ENCODE data around the gene TPST2.

TPST2 gene

GRCh38 chr22:26559961-26560575 lies 29.9 kb downstream of the TPST2 start:
- in situ Hi-C loops (cut with MboI; ENCODE audit: low sequenced_read_pairs) = no loop called here

- in situ Hi-C loops (cut with MboI; ENCODE audit: low sequenced_read_pairs) = no loop called here
Measured at GRCh38 chr22:26558248-26558895, 31.6 kb downstream of the TPST2 start.

GRCh38 chr22:26556904-26557303 lies 33.0 kb downstream of the TPST2 start:
- in situ Hi-C loops (cut with MboI; ENCODE audit: low sequenced_read_pairs) = no loop called here

- in situ Hi-C loops (cut with MboI; ENCODE audit: low sequenced_read_pairs) = no loop called here
Measured at GRCh38 chr22:26555478-26555877, 34.5 kb downstream of the TPST2 start.

- in situ Hi-C loops (cut with MboI; ENCODE audit: low sequenced_read_pairs) = no loop called here
Measured at GRCh38 chr22:26554956-26555355, 35.0 kb downstream of the TPST2 start.

GRCh38 chr22:26553056-26553752 lies 36.7 kb downstream of the TPST2 start:
- in situ Hi-C loops (cut with MboI; ENCODE audit: low sequenced_read_pairs) = no loop called here

GRCh38 chr22:26552466-26552865 lies 37.5 kb downstream of the TPST2 start:
- in situ Hi-C loops (cut with MboI; ENCODE audit: low sequenced_read_pairs) = no loop called here

- in situ Hi-C loops (cut with MboI; ENCODE audit: low sequenced_read_pairs) = no loop called here
Measured at GRCh38 chr22:26551568-26551967, 38.4 kb downstream of the TPST2 start.

- in situ Hi-C loops (cut with MboI; ENCODE audit: low sequenced_read_pairs) = no loop called here
Measured at GRCh38 chr22:26550498-26551033, 39.4 kb downstream of the TPST2 start.

- in situ Hi-C loops (cut with MboI; ENCODE audit: low sequenced_read_pairs) = no loop called here
Measured at GRCh38 chr22:26549902-26550497, 39.9 kb downstream of the TPST2 start.

GRCh38 chr22:26548984-26549383 lies 40.9 kb downstream of the TPST2 start:
- in situ Hi-C loops (cut with MboI; ENCODE audit: low sequenced_read_pairs) = no loop called here

GRCh38 chr22:26548303-26548702 lies 41.6 kb downstream of the TPST2 start:
- in situ Hi-C loops (cut with MboI; ENCODE audit: low sequenced_read_pairs) = no loop called here

- in situ Hi-C loops (cut with MboI; ENCODE audit: low sequenced_read_pairs) = no loop called here
Measured at GRCh38 chr22:26547837-26548236, 42.1 kb downstream of the TPST2 start.

GRCh38 chr22:26547426-26547825 lies 42.5 kb downstream of the TPST2 start:
- in situ Hi-C loops (cut with MboI; ENCODE audit: low sequenced_read_pairs) = no loop called here

GRCh38 chr22:26546282-26546681 lies 43.6 kb downstream of the TPST2 start:
- in situ Hi-C loops (cut with MboI; ENCODE audit: low sequenced_read_pairs) = no loop called here

- in situ Hi-C loops (cut with MboI; ENCODE audit: low sequenced_read_pairs) = no loop called here
Measured at GRCh38 chr22:26545827-26546226, 44.1 kb downstream of the TPST2 start.

GRCh38 chr22:26545385-26545784 lies 44.5 kb downstream of the TPST2 start:
- in situ Hi-C loops (cut with MboI; ENCODE audit: low sequenced_read_pairs) = no loop called here

- in situ Hi-C loops (cut with MboI; ENCODE audit: low sequenced_read_pairs) = no loop called here
Measured at GRCh38 chr22:26544489-26544888, 45.4 kb downstream of the TPST2 start.

GRCh38 chr22:26542831-26543230 lies 47.1 kb downstream of the TPST2 start:
- in situ Hi-C loops (cut with MboI; ENCODE audit: low sequenced_read_pairs) = no loop called here

- in situ Hi-C loops (cut with MboI; ENCODE audit: low sequenced_read_pairs) = no loop called here
Measured at GRCh38 chr22:26541167-26541819, 48.6 kb downstream of the TPST2 start.

- in situ Hi-C loops (cut with MboI; ENCODE audit: low sequenced_read_pairs) = no loop called here
Measured at GRCh38 chr22:26540119-26540518, 49.8 kb downstream of the TPST2 start.
